Astrocyte (in vitro differentiated cells and primary cell): Measurements from ENCODE around the gene MCMBP.

ENCODE experiments used
- CTCF ChIP-seq: IDR thresholded peaks from 2 replicates; pipeline ENCODE4 v1.5.1; 2011; ENCODE audit warnings: low read depth, mild to moderate bottlenecking, inconsistent platforms, low read length, moderate library complexity; ENCODE audit not compliant: insufficient read depth
- EZH2 ChIP-seq: IDR thresholded peaks from 2 replicates; pipeline ENCODE4 v1.6.1; 2012; ENCODE audit warnings: mild to moderate bottlenecking, low read length, inconsistent platforms; ENCODE audit not compliant: insufficient read depth

DNA sequence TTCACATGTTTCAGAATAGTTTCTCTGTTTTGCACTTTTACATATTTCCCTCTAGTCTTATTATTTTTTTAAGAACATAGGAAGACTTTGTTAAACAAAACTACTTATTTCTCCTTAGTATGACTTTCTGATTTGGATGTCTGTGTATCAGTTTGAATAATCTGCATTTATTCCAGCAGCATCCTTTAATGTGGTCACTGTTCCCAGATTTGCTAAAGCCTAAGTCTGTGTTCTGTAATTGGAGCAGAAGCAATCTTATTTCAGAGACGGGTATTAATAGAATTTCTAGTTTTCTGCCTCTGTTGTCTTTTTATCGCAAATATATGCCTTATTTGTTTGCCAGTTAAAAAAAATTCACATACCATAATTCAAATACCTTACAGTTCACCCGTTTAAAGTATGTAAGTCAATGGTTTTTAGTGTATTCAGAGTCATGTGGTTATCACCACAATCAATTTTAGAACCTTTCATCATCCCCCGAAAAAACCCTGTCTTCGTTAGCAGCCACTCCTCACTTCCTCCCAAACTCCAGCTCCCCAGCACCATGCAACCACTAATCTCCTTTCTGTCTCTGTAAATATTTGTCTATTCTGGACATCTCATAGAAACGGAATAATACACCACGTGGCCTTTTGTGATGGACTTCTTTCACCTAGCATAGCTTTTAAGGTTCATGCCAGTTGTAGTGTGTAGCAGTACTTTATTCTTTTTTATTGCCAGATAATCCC is 88.1 kb downstream of the MCMBP start:
- no peak for TF ChIP-seq CTCF
- TF ChIP-seq EZH2: no peak
